HL-60 (cell line): ENCODE measurements around the gene ABCA10. TPM values are rescaled to one million over a fixed set of nuclear protein-coding genes. Genes with fewer than 3 reads are reported as not detected.

ENCODE experiments used
- microRNA-seq: library from miRNA; unstranded; fragments of <30 nt; microRNA quantifications from one replicate; pipeline ENCODE4, GENCODE V29; 2018

ABCA10 gene

Small RNAs within 50 kb of the gene (microRNA-seq; reads per million reads assigned to microRNA genes)
- not detected for gene MIR4524A
- gene MIR4524B, result not detected
